GM19099 (cell line): Measurements from ENCODE around the gene CEP85L.

Experiments used
- POLR2A ChIP-seq: IDR thresholded peaks from 3 replicates; pipeline ENCODE4 v1.6.1; 2011; ENCODE audit warnings: low read depth; ENCODE audit not compliant: insufficient read length; ENCODE audit errors: extremely low read depth

CEP85L gene

DNA sequence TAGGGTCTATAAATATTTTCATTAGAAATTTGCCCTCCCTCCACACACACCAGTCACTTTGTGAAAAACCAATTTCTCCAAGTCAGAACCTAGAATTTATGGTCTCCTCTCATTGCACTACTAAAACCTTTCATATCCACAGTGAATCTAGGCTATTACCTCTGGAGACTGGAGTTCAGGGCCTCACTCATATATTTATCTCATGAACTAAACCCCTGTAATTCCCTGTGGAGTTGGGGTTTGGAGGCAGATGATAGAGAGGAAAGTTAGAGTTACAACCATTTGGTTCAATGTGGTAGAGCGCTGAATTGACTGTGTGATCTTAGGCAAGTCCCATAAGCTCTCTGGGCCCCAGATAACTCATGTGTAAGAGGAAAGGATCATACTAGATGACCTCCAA, 18.2 kb upstream of the CEP85L start:
- no peak for TF ChIP-seq POLR2A

DNA sequence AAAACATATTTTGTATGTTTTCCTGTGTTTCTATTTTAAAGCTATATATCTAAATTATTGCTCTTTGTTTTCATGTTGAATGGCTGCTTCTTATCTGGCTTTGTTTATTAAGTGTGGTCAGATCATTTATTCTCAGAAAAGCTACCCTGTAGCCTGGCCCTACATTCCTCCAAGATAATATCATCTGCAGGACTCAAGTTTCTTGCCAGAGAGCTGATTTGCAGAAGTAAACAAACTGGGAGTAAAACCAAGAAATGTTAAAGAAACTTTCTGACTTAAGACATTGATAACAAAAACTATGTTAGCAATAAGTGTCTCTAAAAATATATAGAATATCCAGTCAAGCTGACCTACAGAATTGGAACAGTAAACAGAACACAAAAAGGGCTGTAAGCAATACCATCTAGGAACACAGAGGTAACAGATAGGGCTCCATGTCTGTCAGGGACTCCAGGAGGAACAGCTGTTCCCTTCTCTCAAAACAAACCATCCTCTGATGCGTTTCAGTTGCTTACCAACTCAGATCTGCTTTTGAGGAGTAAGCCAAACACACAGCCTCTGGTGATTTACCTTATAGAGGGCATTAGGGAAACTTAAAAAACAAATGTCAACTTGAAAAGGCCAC, 17.5 kb upstream of the CEP85L start:
- no peak for TF ChIP-seq POLR2A

DNA sequence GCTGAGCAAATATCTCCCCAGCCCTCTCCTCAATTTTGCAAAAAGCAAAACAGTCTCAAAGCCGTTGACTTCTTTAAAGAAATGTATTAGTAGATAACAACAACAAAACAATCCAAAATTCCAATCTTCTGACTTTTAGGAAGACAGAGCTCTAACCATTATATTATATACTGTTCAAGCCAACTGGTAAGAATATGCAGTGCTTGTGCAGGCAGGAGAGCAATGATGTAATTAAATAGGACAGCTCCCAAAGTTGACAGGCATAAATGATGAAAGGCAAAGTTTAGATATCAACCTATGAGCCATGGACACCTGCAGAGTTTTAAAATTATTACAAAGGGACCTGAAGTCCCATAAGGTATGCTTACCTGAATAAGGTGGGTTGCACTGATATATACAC, 16.6 kb upstream of the CEP85L start:
- TF ChIP-seq POLR2A: no peak

DNA sequence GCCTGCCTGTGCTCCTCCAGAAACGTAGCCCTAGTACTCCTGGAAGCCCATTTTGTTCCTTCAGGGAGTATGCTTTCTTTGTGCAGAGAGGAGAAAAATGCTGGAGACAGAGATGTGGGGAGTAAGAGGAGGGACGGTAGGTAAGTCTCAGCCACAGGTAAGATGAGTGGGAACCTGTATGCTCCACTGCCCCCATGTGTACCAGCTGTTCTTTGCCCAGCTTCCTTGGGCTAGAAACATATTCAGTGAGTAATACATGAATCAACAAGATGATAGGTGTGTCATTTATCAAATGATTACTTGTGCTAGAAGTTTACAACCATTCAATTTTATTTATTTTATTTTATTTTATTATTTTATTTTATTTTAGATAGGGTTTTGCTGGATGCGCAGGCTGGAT, 13.6 kb upstream of the CEP85L start:
- no peak for TF ChIP-seq POLR2A

DNA sequence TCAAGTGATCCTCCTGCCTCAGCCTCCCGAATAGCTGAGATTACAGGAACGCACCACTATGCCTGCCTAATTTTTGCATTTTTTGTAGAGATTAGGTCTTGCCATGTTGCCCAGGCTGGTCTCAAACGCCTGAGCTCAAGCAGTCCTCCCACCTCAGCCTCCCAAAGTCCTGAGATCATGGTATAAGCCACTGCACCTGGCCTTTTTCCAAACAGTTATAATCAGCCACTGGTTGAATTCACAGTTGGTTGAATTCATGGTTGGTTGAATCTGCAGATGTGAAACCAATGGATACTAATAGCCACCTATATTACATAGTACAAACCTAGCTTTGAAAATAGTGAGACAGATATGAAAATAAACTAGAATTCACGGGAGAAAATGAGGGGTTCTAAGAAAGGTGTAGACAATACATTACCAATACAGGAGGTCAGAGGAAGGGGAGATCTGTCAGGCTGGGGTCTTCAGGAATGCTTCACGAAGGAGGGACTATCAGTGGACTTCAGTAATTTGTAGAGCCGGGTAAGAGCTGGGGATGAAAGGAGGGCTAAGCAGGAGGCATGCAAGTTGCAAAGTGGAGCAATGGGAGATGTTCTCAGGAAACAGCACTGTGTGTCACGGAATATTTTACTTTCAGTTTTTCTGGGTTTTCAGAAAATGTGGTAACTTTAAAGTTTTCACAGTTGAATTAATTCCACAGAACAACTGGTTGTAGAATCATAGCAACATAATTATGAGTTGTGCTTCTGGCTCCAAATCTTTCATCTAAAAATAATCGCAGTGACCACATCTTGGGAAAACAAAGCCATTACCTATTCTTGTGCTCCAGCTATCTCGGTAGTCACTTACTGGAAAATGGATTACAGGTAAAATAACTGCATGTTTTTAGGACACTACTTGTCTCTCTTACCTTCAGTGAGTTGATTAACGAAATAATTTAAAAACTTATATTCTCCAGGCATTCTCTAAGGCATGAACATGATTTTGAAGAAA, 12.9 kb upstream of the CEP85L start:
- TF ChIP-seq POLR2A: no peak

DNA sequence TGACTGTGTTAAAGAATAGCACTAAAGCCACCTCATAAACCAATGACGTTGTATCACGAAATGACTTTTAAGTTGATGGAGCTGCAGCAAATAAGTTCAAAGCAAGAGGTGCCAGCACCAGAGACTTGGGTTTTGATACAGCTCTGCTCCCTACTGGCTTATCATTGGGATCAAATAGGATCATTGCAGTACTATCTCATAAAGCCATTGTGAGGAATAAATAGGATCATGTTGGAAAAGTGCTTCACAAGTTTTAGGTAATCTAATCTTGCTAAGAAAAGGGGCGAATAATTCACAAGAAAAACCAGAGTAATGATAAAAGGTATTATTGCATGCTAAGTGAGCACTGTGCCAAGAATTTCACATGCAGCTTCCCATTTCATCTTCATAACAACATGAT, 10.4 kb upstream of the CEP85L start:
- TF ChIP-seq POLR2A: no peak

DNA sequence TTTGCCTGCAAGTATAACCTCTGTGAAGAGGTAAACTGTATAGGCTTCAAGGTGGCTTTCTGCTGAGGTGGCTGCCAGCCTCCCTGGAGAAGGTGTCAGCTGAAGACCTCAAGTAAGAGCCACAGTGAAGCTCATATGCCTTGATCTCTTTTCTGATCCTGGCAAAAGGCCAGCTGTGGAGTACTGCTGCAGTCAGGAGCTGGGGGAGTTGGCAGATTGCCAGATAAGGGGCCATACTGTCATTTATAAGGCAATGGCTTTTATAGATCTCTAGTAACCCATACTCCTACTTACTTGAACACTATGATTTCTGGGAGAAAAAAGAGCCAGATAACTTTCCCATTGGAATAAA, 8.8 kb upstream of the CEP85L start:
- TF ChIP-seq POLR2A: no peak

DNA sequence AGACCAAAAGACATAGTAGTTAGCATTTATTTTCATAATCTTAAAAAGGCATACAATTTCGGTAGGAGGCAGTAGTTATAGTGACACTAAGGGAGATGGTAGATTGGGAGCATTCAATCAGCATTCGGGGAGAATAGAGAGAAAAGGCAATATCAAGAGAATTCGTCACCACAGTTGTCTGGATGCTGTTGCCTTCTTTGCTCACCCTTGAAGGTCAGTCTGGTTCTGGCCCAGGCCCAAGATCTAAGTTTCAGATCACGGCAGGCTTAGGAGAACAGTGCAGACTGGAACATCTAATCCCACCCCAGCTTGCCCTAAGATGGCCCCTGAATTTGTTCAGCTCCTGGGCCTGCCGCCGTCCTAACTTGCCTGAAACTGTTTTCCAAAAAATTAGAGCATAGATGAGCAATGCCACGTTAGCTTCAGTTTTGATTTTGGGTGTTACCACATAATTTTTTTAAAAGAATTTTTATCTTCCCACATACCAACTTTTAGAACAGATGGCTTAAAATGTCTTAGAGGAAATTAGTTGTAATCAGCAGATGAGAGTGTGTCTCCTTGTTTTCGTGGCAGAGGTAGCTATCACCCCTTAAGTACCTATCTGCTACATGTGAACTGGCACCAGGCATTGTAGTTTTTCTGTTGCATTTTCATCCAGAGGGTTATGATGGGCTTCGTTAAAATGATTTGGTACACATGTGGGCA, 8.3 kb upstream of the CEP85L start:
- TF ChIP-seq POLR2A: no peak

DNA sequence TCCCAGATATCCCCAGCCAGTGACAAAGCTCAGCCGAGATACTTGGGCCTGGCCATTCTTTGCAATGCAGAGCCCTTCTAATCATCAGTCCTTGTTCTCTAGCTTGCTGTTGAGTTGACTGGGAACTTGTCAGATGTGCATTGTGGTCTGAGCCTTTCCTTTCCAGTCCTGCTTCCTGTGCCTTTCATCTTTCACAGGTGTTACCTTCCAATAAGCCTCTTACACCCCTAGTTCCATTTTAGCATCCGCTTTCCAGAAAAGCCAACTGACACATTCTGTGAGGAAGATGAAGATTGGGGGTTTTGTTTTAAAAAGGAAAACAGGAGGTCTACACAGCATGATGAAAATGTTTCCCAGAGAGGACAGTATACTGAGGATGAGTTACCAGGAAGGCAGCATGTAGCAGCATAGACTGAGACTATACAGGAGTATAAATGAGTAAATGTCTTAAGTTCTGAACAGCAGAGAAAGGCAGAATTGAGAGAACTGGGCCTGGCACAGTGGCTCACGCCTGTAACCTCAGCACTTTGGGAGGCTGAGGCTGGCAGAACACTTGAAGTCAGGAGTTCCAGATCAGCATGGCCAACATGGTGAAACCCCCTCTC, 5.6 kb upstream of the CEP85L start:
- TF ChIP-seq POLR2A: no peak

DNA sequence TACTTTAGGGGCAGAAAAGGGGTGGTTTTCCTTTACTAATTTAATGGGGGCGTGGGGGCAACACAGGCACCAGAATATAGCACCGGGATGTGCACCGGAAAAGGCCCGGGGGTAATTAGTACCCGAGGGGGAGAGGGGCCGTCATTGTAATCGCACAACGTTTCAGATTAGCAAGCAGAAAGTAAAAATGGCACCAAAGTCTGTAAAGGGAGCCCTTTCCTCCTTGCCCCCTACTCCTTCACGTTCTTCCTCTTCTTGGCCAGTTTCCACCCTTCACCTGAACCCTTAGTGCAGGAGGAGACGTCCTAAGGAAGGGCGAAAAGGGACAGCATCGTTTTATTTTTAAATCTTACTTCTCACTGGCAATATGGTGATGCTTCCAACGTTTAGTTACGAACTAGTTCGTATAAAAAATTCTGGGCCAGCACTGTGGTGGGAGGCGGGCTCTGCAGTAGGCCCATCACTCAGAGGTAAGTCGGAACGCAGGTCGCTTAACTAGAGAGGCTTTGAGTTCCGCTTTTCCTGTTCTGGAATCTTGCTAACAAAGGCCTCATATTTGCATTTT, 742 bp upstream of the CEP85L start:
- no peak for TF ChIP-seq POLR2A

DNA sequence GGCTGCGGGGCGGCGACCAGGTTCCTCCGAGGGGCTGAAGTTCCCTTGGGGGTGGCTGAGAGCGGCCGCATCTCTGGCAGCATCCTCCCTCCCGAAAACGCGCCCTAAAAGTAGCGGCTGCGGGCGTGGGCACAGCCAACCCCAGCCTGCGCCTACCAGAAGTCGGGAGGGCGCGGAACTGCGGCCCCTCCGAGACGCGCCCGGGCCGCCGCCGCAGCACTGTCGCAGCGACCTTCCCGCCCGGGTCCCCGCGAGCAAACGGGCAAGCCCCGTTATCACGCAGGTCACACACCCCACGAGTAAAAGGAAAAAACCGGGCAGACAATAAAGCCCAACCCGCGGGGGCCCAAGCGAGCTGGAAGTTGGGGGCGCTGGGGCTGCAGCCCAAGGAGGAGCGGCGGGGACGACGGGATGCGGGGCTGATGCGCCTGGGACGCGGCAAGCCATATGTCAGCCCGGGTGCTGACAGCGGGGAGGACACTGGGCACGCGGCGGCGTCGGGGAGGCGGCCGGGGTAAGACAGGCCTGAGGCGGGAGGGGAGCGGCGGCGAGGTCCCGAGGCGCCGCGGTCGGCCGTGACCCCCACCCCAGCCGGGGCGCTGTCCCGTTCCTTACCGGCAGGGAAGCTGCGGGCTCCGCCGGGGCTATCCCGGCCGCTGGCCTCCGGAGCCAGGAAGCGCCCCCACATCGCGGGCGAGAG, 659 bp downstream of the CEP85L start:
- no peak for TF ChIP-seq POLR2A

DNA sequence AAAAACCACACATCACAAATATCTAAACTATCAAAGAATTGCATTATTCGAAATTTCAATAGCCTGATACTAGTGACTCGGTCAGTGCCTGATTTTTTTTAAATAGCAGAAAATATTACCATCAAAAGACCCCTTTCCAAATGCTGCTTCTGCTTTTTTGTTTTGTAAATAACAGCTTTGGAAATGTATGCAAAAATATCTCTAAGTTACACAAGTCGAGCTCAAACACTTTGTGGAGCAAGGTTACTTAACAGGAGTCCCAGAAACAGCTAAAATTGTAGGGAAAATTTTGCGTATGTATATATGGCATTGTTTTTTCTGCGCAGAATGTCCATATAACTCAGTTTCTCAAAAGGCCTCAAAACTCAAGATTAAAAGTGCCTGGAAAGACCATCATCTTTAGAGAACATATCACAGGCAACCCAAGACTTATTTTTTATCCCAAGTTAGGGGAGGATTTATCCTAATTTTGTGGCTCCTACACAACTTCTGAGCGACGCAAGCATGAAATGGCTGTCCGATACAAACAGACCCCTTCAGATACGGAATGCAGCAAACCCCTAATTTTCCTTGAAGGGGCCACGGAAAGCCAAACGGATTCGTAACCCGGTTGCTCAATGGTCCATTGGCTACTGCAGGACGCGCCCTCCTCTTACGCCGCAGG, 1.3 kb downstream of the CEP85L start:
- no peak for TF ChIP-seq POLR2A

DNA sequence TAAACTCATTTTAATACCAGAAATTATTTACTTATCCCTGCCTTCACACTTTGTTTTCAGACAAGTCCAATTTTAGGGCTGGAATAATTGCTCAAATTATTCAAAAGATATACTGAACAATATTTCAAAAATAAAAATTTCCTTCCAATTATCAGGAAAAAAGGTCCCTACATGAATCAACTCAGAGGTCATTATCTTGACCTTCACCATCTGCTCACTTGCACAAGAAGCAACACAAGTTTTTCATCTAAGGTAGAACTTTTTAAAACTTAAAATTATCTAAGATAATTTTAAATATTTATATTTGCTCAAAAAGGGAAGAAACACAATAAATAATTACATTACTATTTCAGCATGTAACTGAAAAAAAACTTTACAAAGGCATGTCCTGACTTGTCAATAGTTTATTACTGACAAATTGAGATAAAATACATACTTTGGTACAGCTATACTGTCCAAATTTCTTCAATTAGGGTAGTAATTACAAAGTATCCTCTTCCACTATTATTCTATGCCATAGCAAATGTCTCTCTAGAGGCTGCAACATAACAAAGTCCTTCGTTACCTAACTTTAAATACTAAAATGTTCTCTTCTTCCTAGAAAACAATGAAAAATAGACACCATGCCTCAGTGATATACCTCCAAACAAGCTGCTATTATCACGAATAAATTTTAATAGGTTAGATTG, 2.4 kb downstream of the CEP85L start:
- no peak for TF ChIP-seq POLR2A
